NCI-H2029 (cell line): ENCODE results near the gene SLC12A3.

Experiments
- DNase-seq: peaks from one replicate; lab custom pipeline; 2025; lab: John Stamatoyannopoulos, UW

Gene SLC12A3

GRCh38 chr16:56864960-56865359 is at the start of gene SLC12A3:
SLC12A3 (plus strand) TSS chr16:56865207; CDS start chr16:56865236, 29 bp downstream.
- no peak for DNase-seq

- no peak for DNase-seq
Observed at GRCh38 chr16:56815721-56816120, 49.3 kb upstream of the SLC12A3 start.

DNA sequence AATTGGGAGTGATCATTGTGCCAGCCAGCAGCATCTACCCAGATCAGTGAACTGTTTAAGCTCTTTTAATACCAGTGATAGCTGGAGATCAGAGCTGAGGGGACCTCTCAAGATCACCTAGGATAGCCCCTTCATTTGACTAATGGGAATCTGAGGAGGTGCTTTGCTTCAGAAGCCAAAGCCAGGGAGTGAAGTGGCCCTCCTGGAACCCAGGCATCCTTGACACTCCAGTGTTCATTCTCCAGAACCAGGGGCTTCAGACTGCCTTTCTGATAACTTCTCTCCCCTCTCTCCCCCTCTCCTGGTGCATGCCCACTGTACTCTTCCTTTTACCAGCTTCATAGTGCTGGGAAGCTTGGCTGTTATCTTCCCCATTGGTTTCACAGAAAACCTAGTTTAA is 48.0 kb upstream of the SLC12A3 start:
- DNase-seq, result no peak

- DNase-seq, result no peak
Observed at GRCh38 chr16:56817938-56818337, 47.1 kb upstream of the SLC12A3 start.

GRCh38 chr16:56823081-56823733 is 41.8 kb upstream of the SLC12A3 start:
- DNase-seq, result no peak

DNA sequence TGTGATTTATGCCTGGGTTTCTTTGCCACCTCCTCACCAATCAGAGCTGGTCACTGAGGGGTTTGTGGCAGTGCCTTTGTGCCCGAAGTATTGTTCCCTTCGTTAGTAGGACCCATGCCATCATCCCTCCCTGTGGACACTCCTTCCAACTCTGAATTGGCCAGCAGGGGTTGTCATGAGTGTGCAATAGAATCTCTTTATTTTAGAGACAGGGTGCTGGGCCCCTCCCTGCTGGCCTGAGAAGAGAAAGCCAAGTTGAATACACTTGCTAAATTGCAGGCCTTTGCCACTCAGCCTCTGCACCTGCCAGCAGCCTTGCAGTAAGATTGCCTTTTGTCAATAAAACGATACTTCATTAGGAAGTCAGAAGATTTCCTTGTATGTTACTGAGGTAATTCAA is 40.7 kb upstream of the SLC12A3 start:
- DNase-seq, result peak; percentile 2

- DNase-seq, result no peak
Observed at GRCh38 chr16:56824804-56825203, 40.2 kb upstream of the SLC12A3 start.

- no peak for DNase-seq
Observed at GRCh38 chr16:56825826-56826225, 39.2 kb upstream of the SLC12A3 start.

DNA sequence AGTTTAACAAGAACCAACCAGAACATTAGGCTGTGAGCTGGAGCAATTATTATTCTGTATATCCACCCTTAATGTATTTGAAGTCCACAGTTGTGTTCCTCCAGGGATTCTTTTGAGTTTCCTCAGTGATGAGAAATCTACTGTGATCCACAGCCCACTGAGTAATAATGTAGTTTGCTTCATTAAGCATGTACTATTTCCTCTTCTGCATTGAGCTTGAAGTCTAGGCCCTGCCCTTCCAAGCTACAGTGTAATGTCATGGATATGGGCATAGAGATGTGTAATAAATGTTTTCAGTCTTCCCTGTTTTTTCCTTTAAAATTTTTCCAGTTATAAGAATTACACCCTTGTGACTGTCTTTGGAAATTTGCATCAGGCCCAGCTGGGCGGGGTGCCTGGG is 36.4 kb upstream of the SLC12A3 start:
- DNase-seq, result no peak

- DNase-seq, result no peak
Observed at GRCh38 chr16:56830669-56831068, 34.3 kb upstream of the SLC12A3 start.

DNA sequence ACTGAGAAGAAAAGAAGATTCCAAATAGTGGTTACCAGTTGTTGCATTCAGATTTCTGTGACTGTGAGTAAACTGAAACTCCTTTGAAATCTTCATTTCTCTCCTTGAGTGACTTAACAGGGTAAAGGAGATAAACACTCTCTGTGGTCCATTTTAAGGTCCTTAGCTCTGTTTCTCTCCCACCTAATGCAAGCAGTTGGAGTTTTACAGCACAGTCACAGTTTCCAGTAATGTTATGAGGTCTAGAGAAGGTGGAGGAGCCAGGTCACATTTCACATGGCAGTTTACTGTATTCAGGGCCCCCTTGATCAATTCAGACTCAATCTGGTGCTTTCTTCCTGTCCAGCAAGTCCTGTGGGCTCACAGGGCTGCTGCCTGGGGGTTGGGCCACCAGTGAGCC is 32.2 kb upstream of the SLC12A3 start:
- no peak for DNase-seq

DNA sequence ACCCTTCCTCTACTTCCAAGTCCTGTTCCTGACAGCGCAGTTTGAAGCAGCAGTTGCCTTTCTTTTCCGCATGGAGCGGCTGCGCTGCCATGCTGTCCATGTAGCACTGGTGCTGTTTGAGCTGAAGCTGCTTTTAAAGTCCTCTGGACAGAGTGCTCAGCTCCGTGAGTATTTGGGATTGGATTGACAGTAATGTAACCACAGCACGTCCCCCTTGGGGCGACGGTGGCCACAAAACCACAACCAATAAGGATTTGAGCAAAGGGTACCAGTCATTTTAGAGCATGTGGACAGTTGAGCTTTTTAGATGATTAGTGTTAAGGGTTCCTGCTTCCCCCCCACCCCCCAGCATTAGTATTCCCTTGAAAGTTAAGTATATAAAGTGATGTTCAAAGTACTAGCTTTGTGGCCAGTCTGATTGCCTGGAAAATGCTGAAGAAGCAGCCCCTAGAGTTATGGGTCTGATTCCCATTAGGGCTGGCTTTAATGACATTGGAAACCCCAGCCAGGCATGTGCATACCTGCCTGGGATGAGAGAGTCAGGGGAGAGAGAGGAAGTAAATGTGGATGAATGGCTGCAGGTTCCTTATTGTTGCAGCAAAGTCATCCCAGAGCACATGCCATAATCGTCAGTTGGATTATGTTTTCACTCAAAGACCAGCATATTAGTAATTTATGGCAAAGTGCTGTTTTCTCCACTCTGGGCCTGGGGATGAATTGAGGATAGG is 31.6 kb upstream of the SLC12A3 start:
- DNase-seq, result no peak

DNA sequence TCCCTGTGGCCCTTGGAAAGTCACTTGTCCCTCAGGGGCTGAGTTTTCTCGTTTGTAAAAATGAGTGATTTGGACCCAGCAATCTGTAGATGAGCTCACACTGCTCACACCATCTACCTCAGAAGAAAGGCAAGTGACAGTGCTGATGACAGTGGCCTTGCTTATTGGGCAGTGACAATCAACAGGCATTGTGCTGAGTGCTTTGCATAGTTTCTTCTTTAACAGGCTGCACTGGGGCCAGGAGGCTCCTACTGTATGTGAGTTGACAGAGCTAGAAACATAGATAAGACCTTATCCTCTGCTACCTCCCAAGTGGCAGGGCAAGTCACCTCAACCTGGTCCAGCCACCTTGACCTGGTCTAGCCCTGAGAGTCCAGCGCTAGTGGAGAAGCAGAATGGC is 29.7 kb upstream of the SLC12A3 start:
- no peak for DNase-seq

DNA sequence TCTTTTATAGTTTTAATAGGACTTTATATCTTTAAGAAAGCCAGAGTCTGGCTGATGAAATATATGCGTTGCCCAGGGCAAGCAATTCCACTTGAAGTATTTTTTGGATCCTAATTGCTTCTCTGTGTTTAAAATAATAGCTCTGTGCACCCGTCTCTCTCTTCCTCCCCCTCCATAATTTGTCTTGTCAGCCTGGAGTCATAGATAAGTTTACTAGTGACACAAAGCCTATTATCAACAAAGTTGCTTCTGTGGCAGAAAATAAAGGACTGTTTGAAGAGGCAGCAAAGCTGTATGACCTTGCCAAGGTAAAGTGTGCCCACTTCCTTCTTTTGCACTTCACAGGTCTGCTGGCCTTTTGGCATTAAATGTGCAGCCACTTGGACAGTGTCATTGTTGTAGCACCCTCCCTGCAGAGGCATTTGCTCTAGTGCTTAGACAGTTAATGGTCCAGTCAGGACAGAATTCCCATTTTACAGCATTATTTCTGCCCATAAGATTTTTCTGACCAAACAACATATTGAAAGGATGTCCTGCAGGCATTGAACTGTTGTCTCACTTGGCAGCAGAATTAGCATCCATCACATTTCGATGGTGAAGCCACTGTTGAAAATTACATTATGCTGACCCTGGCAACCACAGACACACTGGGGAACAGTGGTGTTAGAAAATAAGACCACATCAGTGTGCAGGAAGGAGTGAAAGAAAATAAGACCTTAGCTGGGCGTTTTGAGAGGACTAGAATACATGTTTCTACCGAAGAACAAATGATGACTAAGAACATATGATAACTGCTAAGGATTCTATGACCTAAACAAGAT is 28.4 kb upstream of the SLC12A3 start:
- no peak for DNase-seq

- DNase-seq, result no peak
Observed at GRCh38 chr16:56838622-56839337, 26.2 kb upstream of the SLC12A3 start.

DNA sequence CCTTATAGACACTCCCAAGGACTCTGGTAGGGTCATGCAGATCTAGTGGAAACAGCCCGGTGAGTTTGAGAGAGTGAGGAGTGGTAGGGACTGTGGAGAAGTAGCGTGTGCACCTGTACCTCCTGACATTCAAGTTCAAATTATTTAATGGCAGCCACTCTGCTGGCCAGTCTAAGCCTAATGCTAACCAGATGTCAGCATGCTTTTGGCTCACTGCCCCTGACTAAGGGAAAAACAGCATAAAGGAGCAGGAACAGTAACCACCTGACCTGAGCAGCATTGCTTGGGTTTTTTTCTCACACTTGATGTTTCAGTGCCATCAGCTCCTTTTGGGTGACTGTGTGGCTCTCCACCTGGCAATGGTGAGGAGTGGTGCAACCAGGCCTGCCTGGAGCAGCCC is 23.8 kb upstream of the SLC12A3 start:
- DNase-seq, result no peak

DNA sequence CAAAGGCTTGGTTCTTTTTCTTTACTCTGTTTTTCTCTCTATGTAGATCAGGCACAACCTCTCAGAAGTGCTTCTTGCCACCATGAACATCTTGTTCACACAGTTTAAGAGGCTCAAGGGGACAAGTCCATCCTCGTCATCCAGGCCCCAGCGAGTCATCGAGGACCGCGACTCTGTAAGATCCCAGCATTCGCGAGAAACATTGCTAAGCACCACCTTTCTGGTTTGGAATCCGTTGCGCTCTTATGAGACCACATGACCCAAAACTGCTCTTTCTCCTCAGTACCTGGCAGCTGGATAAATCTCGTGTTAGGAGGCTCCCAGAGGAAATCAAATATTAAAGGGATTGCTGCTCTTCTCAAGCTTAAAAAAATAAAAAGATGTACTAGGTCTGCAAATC is 23.3 kb upstream of the SLC12A3 start:
- no peak for DNase-seq

GRCh38 chr16:56842133-56842532 is 22.9 kb upstream of the SLC12A3 start:
- no peak for DNase-seq

DNA sequence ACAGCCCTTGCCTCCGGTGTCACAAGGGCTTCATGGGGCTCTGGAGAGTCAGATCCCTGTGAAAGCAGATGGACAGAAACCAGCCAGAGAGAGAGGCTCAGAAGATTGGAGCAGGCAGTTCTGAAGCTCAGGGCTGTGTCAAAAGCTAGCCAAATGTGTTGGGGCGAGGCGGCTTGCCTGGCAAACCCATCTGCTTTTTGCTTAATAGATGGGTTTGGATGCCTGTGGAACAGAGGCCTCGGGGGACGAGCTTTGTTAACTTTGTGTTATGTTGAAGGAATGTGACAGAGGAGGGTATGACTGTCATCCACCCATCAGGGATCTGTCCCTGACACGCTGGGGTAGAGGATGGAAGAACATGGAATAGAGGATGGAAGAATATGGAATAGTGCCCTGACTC is 21.0 kb upstream of the SLC12A3 start:
- DNase-seq, result no peak

GRCh38 chr16:56847173-56847910 is 17.7 kb upstream of the SLC12A3 start:
- DNase-seq, result no peak
